Measurements from ENCODE around the gene SLC43A1.

SLC43A1 gene

GRCh38 chr11:57475191-57475590, 40.3 kb downstream of the SLC43A1 start:
- H3K4me3 ChIP-seq, result no peak overlapping the region
- in situ Hi-C loops (cut with MboI; ENCODE audit: low sequenced_read_pairs), result no loop called here
- H3K27me3 ChIP-seq (ENCODE audit: low read depth), result no peaks in the 10 kb centered on the region

DNA sequence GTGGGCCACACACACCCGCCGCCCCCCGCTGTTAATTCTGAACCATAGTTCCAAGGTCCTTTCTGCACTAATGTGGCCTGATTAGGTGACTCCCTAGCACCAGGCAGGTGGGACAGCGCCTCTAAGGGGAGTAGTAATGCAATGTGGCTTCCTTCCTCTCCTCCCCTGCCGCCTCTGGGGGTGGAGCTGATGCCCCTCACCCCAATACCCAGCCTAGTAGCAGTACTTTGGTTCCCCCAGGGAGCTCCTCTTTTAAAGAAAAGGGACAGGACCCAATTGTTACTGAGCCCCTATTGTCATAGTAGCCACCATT, 40.7 kb downstream of the SLC43A1 start:
- H3K4me1 ChIP-seq, result no peaks in the 10 kb centered on the region
- peaks cover 19% of the 10 kb centered on the region for H3K36me3 ChIP-seq (replicated peaks)
- no peaks in the 10 kb centered on the region for H3K27me3 ChIP-seq (ENCODE audit: low read depth)
- no peak for DNase-seq (ENCODE audit: low spot score in 2 of 2)
- no peak overlapping the region for H3K4me3 ChIP-seq
- no peaks in the 10 kb centered on the region for H3K9me3 ChIP-seq
- in situ Hi-C loops (cut with MboI; ENCODE audit: low sequenced_read_pairs), result loop anchor here (25.0 kb wide), 1 partner anchor 1038 kb away; the partner anchor contains the start of gene OR5B21

More at GRCh38 chr11:57475191-57475590, 40.3 kb downstream of the SLC43A1 start:
- peaks cover 17% of the 10 kb centered on the region for H3K36me3 ChIP-seq (replicated peaks)
- no peaks in the 10 kb centered on the region for H3K9me3 ChIP-seq
- DNase-seq (ENCODE audit: low spot score in 2 of 2), result no peak
- H3K4me1 ChIP-seq, result no peaks in the 10 kb centered on the region

DNA sequence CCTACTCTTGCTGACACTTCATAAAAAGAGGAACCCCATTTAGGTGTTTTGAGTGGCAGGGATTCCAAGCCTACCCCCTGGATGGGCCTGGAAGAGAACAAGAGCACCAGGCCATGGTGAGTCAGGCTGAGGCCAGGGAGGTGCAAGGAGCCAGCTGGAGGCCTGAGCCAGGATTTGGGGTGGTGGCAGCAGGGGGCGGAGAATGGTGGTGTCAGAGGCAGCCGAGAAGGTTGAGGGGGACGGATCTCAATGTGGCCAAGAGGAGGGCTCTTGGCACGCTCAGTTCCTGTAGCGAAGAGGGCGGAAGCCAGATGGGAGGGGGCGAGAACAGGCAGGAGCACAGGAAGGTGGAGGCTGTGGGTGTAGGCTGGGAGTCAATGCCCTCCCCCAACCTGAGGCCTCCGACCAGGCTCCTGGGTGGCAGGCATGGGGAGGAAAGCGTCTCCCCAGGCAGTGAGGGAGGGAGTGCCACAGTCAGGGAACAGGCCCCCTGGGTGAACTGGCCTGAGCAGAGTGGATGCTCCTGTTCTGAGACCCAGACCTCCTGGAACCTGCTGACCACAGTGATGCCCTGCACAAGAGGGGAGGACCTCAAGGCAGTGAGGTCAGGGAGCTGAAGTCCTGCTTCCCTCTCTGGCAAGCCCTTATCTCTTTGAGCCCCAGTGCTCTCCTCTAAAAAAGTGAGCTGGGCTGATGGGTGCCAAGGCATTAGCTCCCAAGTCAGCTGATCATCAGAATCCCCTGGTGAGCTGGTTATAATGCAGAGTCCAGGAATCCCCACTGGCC, 41.3 kb downstream of the SLC43A1 start:
- no peak for DNase-seq (ENCODE audit: low spot score in 2 of 2)

DNA sequence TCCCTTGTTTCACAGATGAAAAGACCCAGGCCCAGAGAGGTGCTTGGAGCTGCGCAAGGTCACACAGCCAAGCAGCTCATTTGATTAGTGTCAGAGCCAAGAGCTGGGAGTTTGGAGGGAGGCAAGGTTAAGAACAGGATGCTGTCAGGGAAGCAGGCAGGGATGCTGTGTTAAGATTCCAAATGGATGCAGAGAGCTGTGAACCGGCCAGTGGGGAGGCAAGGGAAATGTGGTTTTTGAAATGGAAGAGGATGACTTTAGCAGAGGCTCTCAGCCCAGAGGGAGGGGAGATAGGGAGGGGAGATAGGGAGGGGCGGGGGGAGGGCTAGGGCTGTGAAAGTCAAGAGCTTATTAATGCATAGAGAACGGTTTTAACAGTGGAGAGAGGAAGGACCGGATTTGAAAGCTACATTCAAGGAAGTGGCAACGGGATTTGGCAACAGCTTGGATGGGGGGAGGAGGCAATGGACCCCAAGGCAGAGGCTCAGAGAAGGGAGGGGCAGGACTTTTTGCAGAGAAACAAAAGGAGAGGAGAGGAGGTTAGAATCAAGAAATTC, 42.1 kb downstream of the SLC43A1 start:
- H3K27me3 ChIP-seq (ENCODE audit: low read depth), result no peaks in the 10 kb centered on the region
- no peak overlapping the region for H3K4me3 ChIP-seq

More for the DNA sequence above, 41.3 kb downstream of the SLC43A1 start:
- Histone ChIP-seq H3K9me3 (no peaks in the 10 kb centered on the region), H3K27me3 (ENCODE audit: low read depth) (no peaks in the 10 kb centered on the region), H3K4me1 (no peaks in the 10 kb centered on the region), H3K36me3 (replicated peaks) (peaks cover 25% of the 10 kb centered on the region), H3K4me3 (no peak overlapping the region)
- in situ Hi-C loops (cut with MboI; ENCODE audit: low sequenced_read_pairs), result loop anchor here (25.0 kb wide), 1 partner anchor 1038 kb away; the partner anchor contains the start of gene OR5B21

DNA sequence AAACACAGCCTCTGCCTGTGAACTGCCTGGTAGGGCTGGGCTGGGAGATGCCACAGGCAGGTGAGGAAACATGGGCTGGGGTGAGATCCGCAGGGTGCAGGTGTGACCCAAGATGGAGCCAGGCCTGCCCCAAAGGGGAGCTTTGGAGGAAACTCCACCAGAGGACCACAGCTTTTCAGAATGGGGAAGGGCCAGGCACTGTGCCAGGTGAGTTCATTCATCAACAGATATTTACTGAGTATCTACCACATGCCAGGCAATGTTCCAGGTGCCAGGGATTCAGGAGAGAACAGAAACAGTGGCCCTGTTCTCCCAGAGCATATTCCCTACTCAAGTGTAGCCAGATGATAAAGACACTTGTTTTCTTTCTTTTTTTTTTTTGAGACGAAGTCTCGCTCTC, 44.0 kb downstream of the SLC43A1 start:
- no peak overlapping the region for H3K4me3 ChIP-seq
- no peaks in the 10 kb centered on the region for H3K27me3 ChIP-seq (ENCODE audit: low read depth)
- peaks cover 35% of the 10 kb centered on the region for H3K36me3 ChIP-seq (replicated peaks)
- H3K9me3 ChIP-seq, result no peaks in the 10 kb centered on the region
- no peak for DNase-seq (ENCODE audit: low spot score in 2 of 2)
- H3K4me1 ChIP-seq, result no peaks in the 10 kb centered on the region
- in situ Hi-C loops (cut with MboI; ENCODE audit: low sequenced_read_pairs), result loop anchor here (25.0 kb wide), 1 partner anchor 1041 kb away; the partner anchor contains the start of gene OR5B21

More for the DNA sequence above, 42.1 kb downstream of the SLC43A1 start:
- peaks cover 33% of the 10 kb centered on the region for H3K36me3 ChIP-seq (replicated peaks)
- H3K4me1 ChIP-seq, result no peaks in the 10 kb centered on the region
- in situ Hi-C loops (cut with MboI; ENCODE audit: low sequenced_read_pairs), result loop anchor here (25.0 kb wide), 1 partner anchor 1039 kb away; the partner anchor contains the start of gene OR5B21
- DNase-seq (ENCODE audit: low spot score in 2 of 2), result no peak
- no peaks in the 10 kb centered on the region for H3K9me3 ChIP-seq

DNA sequence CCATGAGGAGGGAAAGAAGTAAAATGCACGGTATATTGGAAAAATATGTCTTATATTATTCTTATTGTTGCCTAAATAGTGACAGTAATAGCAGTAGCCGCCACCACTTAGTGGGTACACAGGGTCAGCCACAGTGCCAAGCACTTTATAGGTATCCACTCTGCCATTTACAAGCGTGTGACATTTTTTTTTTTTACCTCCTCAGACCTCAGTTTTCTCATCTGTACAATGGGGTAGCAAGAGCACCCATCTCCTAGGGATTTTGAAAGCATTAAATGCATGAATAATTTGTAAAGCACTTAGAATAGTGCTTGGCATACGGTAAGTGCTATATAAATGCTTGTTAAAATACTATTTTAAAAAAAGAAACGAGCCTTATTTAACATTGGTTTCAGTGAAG, 46.2 kb downstream of the SLC43A1 start:
- DNase-seq (ENCODE audit: low spot score in 2 of 2), result no peak
- in situ Hi-C loops (cut with MboI; ENCODE audit: low sequenced_read_pairs), result loop anchor here (25.0 kb wide), 1 partner anchor 1043 kb away; the partner anchor contains the start of gene OR5B21
- peaks cover 32% of the 10 kb centered on the region for H3K36me3 ChIP-seq (replicated peaks)
- H3K9me3 ChIP-seq, result no peaks in the 10 kb centered on the region
- no peaks in the 10 kb centered on the region for H3K27me3 ChIP-seq (ENCODE audit: low read depth)
- no peaks in the 10 kb centered on the region for H3K4me1 ChIP-seq
- H3K4me3 ChIP-seq, result no peak overlapping the region

DNA sequence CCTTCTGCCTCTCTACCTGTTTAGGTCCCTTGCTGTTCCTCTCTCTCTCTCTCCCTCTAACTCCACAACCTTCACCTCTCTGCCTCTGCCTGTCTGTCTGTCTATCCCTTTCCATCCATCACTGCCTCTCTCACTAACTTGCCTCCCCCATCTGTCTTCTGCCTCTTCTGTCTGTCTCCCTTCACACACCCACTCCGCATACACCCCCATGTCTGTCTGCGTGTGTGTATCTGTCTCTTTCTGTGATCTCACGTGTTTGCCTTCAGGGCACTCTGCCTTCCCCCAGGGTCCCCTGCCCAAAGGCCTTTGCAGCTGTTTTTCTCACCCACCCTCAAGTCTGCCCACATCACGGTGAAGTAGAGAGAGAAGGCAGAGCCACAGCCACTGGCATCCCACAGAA, 47.2 kb downstream of the SLC43A1 start:
- in situ Hi-C loops (cut with MboI; ENCODE audit: low sequenced_read_pairs), result loop anchor here (25.0 kb wide), 1 partner anchor 1044 kb away; the partner anchor contains the start of gene OR5B21
- no peaks in the 10 kb centered on the region for H3K4me1 ChIP-seq
- DNase-seq (ENCODE audit: low spot score in 2 of 2), result no peak
- peaks cover 32% of the 10 kb centered on the region for H3K36me3 ChIP-seq (replicated peaks)
- H3K4me3 ChIP-seq, result no peak overlapping the region
- H3K27me3 ChIP-seq (ENCODE audit: low read depth), result no peaks in the 10 kb centered on the region
- H3K9me3 ChIP-seq, result no peaks in the 10 kb centered on the region

DNA sequence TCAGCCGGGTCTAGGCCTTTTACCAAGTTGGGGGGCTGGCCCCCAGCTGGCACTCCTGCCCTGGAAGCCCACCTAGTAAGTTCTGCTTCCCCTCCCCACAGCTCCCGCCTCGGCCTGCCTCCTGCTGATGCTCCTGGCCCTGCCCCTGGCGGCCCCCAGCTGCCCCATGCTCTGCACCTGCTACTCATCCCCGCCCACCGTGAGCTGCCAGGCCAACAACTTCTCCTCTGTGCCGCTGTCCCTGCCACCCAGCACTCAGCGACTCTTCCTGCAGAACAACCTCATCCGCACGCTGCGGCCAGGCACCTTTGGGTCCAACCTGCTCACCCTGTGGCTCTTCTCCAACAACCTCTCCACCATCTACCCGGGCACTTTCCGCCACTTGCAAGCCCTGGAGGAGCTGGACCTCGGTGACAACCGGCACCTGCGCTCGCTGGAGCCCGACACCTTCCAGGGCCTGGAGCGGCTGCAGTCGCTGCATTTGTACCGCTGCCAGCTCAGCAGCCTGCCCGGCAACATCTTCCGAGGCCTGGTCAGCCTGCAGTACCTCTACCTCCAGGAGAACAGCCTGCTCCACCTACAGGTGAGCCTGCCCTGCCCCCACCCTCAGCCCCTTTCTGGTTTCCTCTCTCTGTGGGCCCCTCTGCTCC, 47.9 kb downstream of the SLC43A1 start:
- Histone ChIP-seq H3K9me3 (no peaks in the 10 kb centered on the region), H3K4me1 (no peaks in the 10 kb centered on the region), H3K36me3 (replicated peaks) (peaks cover 26% of the 10 kb centered on the region), H3K4me3 (no peak overlapping the region), H3K27me3 (ENCODE audit: low read depth) (no peaks in the 10 kb centered on the region)
- no peak for DNase-seq (ENCODE audit: low spot score in 2 of 2)
- in situ Hi-C loops (cut with MboI; ENCODE audit: low sequenced_read_pairs), result loop anchor here (25.0 kb wide), 1 partner anchor 1045 kb away; the partner anchor contains the start of gene OR5B21

GRCh38 chr11:57466680-57467079, 48.8 kb downstream of the SLC43A1 start:
- no peak for DNase-seq (ENCODE audit: low spot score in 2 of 2)
- Histone ChIP-seq H3K36me3 (replicated peaks) (peaks cover 21% of the 10 kb centered on the region), H3K4me3 (no peak overlapping the region), H3K4me1 (no peaks in the 10 kb centered on the region), H3K27me3 (ENCODE audit: low read depth) (no peaks in the 10 kb centered on the region), H3K9me3 (no peaks in the 10 kb centered on the region)
- in situ Hi-C loops (cut with MboI; ENCODE audit: low sequenced_read_pairs), result loop anchor here (25.0 kb wide), 1 partner anchor 1046 kb away; the partner anchor contains the start of gene OR5B21

GRCh38 chr11:57464539-57465181, 50.8 kb downstream of the SLC43A1 start:
- peaks cover 1% of the 10 kb centered on the region; the same call in 1 of the 2 replicates for H3K27me3 ChIP-seq (ENCODE audit: low read depth)
- peaks cover 17% of the 10 kb centered on the region for H3K36me3 ChIP-seq (replicated peaks)
- in situ Hi-C loops (cut with MboI; ENCODE audit: low sequenced_read_pairs), result loop anchor here (25.0 kb wide), 1 partner anchor 1048 kb away; the partner anchor contains the start of gene OR5B21
- H3K4me3 ChIP-seq, result no peak overlapping the region
- H3K4me1 ChIP-seq, result peaks cover 4% of the 10 kb centered on the region
- H3K9me3 ChIP-seq, result no peaks in the 10 kb centered on the region
- DNase-seq (ENCODE audit: low spot score in 2 of 2), result no peak

GRCh38 chr11:57463671-57464538, 51.6 kb downstream of the SLC43A1 start:
- Histone ChIP-seq H3K27me3 (ENCODE audit: low read depth) (peaks cover 9% of the 10 kb centered on the region), H3K9me3 (no peaks in the 10 kb centered on the region), H3K4me1 (peaks cover 11% of the 10 kb centered on the region), H3K36me3 (replicated peaks) (peaks cover 10% of the 10 kb centered on the region), H3K4me3 (no peak overlapping the region)
- no peak for DNase-seq (ENCODE audit: low spot score in 2 of 2)
- in situ Hi-C loops (cut with MboI; ENCODE audit: low sequenced_read_pairs), result loop anchor here (25.0 kb wide), 1 partner anchor 1048 kb away; the partner anchor contains the start of gene OR5B21

GRCh38 chr11:57462597-57462996, 52.9 kb downstream of the SLC43A1 start:
- DNase-seq (ENCODE audit: low spot score in 2 of 2), result no peak
- H3K36me3 ChIP-seq (replicated peaks), result no peaks in the 10 kb centered on the region; the same call in 1 of the 2 replicates
- H3K4me1 ChIP-seq, result peaks cover 13% of the 10 kb centered on the region
- in situ Hi-C loops (cut with MboI; ENCODE audit: low sequenced_read_pairs), result loop anchor here (25.0 kb wide), 1 partner anchor 1050 kb away; the partner anchor contains the start of gene OR5B21
- H3K9me3 ChIP-seq, result no peaks in the 10 kb centered on the region
- peaks cover 9% of the 10 kb centered on the region for H3K27me3 ChIP-seq (ENCODE audit: low read depth)
- H3K4me3 ChIP-seq, result no peak overlapping the region

Measured in HAP-1 (cell line).